Cardiac muscle cell (in vitro differentiated cells and primary cell): ENCODE results near the gene KLHL5. TPM values are rescaled to one million over a fixed set of nuclear protein-coding genes. Genes with fewer than 3 reads are reported as not detected.

Source experiments
- DNase-seq, 2 donors: peaks; one replicate each; pipeline versions ENCODE4 v3.0.0 to v3.0.0-alpha.2; 2010 to 2017; ENCODE audit warnings: low read depth in 1 of 2, low spot score in 1 of 2
- H3K27ac ChIP-seq: fragments of 200-600 bp; sonication (generic); 2 replicates; pipeline ENCODE4 v1.5.1; 2016
- H3K27me3 ChIP-seq: fragments of 200-600 bp; sonication (generic); 2 replicates; pipeline ENCODE4 v1.6.0; 2016; ENCODE audit warnings: control low read depth
- H3K36me3 ChIP-seq: fragments of 200-600 bp; sonication (generic); 2 replicates; pipeline ENCODE4 v1.5.1; 2016; ENCODE audit warnings: control low read depth
- H3K4me1 ChIP-seq: fragments of 200-600 bp; sonication (generic); 2 replicates; pipeline ENCODE4 v1.8.1; 2017; ENCODE audit warnings: low read depth, mild to moderate bottlenecking, mixed run types
- H3K4me3 ChIP-seq: fragments of 200-600 bp; sonication (generic); 2 replicates; pipeline ENCODE4 v1.5.1; 2016; ENCODE audit warnings: mild to moderate bottlenecking
- H3K9me3 ChIP-seq: fragments of 200-600 bp; sonication (generic); 2 replicates; pipeline ENCODE4 v1.5.1; 2017; ENCODE audit warnings: low read depth, mild to moderate bottlenecking, control low read depth
- CTCF ChIP-seq: IDR thresholded peaks from 2 replicates; pipeline ENCODE4 v1.5.1; 2012; ENCODE audit warnings: low read depth, mild to moderate bottlenecking, low read length
- polyA plus RNA-seq: library from polyadenylated mRNA; unstranded; fragments of >200 nt; fragmentation: Nextera tagmentation; extraction: Ambion mirVana; gene quantifications from 2 replicates; pipeline ENCODE4 v1.2.1, GENCODE V29; 2016
- total RNA-seq: library from RNA; depleted of rRNA; stranded (reverse); fragments of >200 nt; gene quantifications from 2 replicates; pipeline ENCODE4 v1.2.3, GENCODE V29; 2016

Gene KLHL5
- total and polyA plus RNA-seq, 2 experiments from 2014 or later: 20.7 to 27.7 TPM

GRCh38 chr4:39039108-39039507, 22.9 kb upstream of the KLHL5 start:
- no peak for TF ChIP-seq CTCF
- Histone ChIP-seq H3K9me3 (no peaks in the 10 kb centered on the region), H3K4me1 (no peaks in the 10 kb centered on the region), H3K4me3 (no peak overlapping the region), H3K27me3 (no peaks in the 10 kb centered on the region), H3K36me3 (no peaks in the 10 kb centered on the region), H3K27ac (no peak overlapping the region)
- DNase-seq: no peak

- H3K9me3 ChIP-seq: no peaks in the 10 kb centered on the region
- no peaks in the 10 kb centered on the region for H3K36me3 ChIP-seq
- no peak overlapping the region for H3K4me3 ChIP-seq
- DNase-seq: no peak
- H3K4me1 ChIP-seq: no peaks in the 10 kb centered on the region
- H3K27ac ChIP-seq: no peak overlapping the region
- no peaks in the 10 kb centered on the region for H3K27me3 ChIP-seq
- TF ChIP-seq CTCF: no peak
Measured at GRCh38 chr4:39042366-39042765, 19.7 kb upstream of the KLHL5 start.

GRCh38 chr4:39043058-39043860, 18.8 kb upstream of the KLHL5 start:
- H3K27me3 ChIP-seq: no peaks in the 10 kb centered on the region
- H3K4me1 ChIP-seq: no peaks in the 10 kb centered on the region
- H3K9me3 ChIP-seq: no peaks in the 10 kb centered on the region
- peak overlapping the region; percentile 69 for H3K27ac ChIP-seq
- no peak for TF ChIP-seq CTCF
- H3K36me3 ChIP-seq: no peaks in the 10 kb centered on the region
- no peak overlapping the region for H3K4me3 ChIP-seq
- peak in 1 of 2 donors; percentile 43 for DNase-seq

GRCh38 chr4:39043861-39044363, 18.1 kb upstream of the KLHL5 start:
- Histone ChIP-seq H3K36me3 (no peaks in the 10 kb centered on the region), H3K27ac (peak overlapping the region; percentile 69), H3K4me3 (peak overlapping the region; percentile 100), H3K4me1 (no peaks in the 10 kb centered on the region), H3K9me3 (no peaks in the 10 kb centered on the region), H3K27me3 (no peaks in the 10 kb centered on the region)
- DNase-seq: peak in 1 of 2 donors; percentile 60
- TF ChIP-seq CTCF: no peak

- DNase-seq: peak; percentile 93 to 95
- Histone ChIP-seq H3K9me3 (no peaks in the 10 kb centered on the region), H3K4me3 (peak overlapping the region; percentile 100), H3K4me1 (no peaks in the 10 kb centered on the region), H3K36me3 (no peaks in the 10 kb centered on the region), H3K27me3 (no peaks in the 10 kb centered on the region), H3K27ac (peak overlapping the region; percentile 69)
- peak; percentile 13 for TF ChIP-seq CTCF
Measured at GRCh38 chr4:39044364-39044955, 17.6 kb upstream of the KLHL5 start.
